Daoy (cell line): ENCODE data around the gene ACOX2. TPM values are rescaled to one million over a fixed set of nuclear protein-coding genes. Genes with fewer than 3 reads are reported as not detected.

Experiments used
- DNase-seq: peaks from one replicate; pipeline ENCODE4 v3.0.0-alpha.2; 2015; ENCODE audit warnings: low read depth
- total RNA-seq: library from RNA; depleted of rRNA; stranded (reverse); fragments of >200 nt; shearing (Covaris generic); gene quantifications from 2 replicates; pipeline ENCODE4 v1.2.3, GENCODE V29; 2014; rRNA removed

Gene ACOX2
- total RNA-seq, 1 experiment from 2014 or later: 0.11 TPM

DNA sequence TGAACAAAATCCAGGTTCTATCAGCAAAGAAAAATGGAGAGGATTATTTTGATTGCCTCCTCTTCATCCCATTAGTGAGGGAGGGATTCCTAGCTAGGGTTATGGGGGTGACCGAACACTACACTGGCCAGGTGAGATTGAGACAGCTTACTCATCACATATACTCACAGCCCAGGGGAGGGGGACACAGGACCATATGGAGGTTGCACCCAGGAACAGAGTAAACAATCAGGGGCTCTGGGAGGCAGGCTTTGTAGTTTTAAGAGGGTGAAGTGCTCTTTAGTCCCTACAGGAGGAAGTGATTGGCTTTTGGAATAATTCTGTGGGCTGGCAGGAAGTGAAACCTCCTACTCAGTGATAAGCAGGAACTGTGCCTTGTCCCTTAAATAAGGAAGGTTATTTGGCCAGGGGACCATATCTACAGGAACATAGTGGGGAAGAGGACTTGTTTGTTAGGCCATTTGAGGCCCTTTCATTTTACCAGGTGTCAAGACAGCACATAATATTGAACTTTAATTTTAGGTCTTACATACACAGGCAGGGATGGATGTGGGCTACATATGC, 62.6 kb downstream of the ACOX2 start:
- DNase-seq: no peak

DNA sequence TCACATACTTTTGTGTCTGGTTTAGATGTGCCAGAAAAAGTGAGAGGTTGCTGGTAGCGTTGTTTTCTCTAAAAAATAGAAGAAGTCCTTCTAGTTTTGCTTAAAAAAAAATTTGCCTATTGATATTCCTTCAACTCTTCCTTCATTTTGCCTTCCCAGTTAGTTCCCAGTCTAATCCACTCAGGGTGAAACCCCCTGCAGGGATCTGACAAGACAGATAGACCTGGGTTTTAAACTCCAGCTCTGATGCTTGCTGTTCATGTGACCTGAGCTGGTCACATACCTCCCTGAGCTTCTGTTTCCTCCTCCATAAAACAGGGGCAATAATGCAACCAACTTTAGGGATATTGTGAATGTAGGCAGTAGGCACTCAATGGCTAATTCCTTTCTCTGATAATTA, 63.7 kb downstream of the ACOX2 start:
- DNase-seq: no peak

DNA sequence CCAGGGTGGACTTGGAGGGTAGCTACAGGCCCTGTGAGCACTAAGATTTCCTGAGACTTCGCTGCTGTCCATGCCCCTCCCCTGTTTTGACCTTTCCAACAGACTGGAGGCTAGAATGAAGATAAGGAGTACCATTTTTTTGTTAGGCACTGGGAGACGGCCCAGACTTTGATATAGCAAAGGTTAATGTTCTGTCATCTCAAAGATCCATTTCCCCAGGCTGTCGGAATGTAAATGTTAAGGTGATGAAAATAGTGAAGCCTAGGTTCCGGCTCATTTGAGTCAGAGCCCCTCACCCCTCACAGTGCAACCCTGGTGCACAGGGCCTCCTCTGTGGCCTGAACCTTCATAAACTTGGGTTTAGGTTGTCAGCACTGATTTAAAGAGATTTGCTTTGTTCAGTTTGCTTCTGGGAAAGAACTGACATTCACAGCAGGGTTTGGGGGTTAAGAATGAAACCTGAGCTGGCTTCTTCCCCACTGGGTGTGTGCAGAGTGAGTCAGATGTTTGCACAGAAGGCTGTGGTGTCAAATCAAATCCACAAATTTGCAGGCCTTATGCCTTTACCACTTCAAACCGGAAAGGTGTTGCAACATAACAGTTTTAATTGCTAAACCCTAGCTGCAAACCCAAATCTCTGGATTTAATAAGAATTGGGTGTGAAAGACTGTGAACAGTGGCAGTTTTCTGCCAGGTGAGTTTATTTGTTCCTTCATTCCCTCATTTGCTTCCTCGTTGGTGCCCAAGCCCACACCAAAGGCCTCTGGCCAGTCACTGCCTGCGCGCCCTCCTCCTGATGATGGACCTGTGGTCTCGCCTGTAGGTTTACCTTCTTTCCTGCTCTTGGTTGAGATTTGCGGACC, 65.7 kb downstream of the ACOX2 start:
- peak; percentile 91 for DNase-seq

DNA sequence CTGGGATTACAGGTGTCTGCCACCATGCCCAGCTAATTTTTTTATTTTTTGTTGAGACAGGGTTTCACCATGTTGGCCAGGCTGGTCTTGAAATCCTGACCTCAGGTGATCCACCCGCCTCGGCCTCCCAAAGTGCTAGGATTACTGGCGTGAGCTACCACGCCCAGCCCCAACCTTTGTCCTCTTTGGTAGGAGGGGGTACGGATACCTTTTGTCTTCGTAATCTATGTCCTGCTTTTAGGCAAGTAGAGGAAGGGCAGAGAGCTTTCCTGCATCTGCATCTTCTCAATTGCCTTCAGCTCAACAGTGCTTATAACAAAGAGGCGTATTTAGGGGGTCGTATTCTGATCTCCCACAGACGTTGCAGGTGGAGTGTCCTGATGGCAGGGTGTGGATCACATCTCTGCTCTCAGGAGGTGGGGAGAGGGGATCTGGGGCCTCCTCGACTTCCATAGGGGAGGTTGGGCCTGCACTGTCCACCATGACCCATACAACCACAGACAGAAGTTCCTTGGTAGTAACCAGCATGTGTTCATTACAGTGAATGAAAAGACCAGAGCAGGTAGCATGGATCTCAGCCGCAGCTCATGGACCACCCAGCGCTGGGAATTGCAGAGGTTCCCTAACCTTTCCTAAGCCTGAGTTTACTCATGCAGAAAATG, 66.5 kb downstream of the ACOX2 start:
- DNase-seq: no peak

DNA sequence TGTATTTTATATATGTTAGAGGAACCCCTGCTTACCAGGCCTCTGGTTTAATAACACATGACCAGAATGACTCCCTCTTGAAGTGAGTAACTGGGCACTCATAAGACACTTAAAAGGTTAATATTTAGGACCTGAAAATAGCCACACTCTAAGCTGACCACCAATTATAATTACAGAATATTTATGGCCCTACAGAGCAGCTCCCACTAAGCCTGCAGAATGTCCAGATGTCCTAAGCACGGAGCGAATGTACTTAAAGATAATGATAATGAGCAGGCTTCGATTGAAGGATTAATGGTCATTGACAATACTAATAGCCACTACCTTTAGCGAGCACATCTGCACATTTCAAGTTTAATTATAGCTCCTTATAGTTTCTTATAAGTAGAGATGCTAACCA, 67.9 kb downstream of the ACOX2 start:
- no peak for DNase-seq

DNA sequence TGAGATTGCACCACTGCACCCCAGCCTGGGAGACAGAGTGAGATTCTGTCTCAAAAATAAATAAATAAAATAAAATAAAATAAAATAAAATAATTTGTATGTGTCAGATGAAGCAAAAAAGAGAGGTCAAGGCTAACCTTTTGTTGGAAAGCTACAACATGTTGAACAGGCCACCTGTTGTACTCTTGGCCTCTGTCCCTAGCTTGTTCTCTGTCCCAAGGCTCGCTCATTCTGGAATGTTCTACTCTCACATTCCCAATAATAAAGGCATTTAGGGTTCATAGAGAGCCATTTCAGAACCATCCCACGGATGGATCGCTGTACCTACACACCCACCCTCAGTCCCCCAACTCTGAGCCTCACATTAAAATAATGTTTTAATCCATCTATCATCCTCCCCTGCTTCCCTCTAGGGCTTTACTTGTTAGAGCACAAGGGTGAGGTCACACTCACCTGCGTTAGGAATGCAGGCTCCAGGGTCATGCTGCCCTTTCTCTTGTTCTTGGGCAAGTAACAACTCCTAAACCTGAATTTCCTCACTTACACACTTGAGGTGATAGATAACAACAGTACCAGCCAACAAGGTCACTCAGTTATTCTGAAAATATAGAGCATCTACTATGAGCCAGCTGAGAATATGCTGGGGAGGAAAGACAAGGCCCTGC, 70.0 kb downstream of the ACOX2 start:
- DNase-seq: no peak

DNA sequence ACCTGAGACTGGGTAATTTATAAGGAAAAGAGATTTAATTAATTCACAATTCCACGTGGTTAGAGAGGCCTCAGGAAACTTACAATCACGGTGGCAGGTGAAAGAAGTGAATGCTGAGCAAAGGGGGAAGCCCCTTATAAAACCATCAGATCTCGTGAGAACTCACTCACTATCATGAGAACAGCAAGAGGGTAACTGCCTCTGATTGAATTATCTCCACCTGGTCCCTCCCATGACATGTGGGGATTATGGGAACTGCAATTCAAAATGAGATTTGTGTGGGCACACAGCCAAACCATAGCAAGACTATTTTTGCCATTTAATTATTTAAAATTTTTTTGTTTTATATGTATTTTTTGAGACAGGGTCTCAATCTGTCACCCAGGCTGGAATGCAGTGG, 72.1 kb downstream of the ACOX2 start:
- no peak for DNase-seq

DNA sequence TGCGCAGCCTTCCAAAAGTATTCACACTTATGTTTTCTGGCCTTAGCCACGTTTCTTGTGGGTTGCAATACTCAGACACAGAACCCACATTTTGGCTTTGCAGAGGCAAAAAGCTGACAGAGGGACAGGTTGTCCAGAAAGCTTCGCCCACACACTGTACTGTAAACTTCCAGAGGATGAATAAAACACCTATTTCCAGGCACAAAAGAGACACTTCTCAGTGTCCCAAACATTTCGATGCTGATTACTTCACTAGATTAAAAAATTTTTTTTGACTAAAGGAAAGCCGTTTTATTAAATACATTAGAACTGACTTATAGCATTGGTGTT, 73.1 kb downstream of the ACOX2 start:
- no peak for DNase-seq

DNA sequence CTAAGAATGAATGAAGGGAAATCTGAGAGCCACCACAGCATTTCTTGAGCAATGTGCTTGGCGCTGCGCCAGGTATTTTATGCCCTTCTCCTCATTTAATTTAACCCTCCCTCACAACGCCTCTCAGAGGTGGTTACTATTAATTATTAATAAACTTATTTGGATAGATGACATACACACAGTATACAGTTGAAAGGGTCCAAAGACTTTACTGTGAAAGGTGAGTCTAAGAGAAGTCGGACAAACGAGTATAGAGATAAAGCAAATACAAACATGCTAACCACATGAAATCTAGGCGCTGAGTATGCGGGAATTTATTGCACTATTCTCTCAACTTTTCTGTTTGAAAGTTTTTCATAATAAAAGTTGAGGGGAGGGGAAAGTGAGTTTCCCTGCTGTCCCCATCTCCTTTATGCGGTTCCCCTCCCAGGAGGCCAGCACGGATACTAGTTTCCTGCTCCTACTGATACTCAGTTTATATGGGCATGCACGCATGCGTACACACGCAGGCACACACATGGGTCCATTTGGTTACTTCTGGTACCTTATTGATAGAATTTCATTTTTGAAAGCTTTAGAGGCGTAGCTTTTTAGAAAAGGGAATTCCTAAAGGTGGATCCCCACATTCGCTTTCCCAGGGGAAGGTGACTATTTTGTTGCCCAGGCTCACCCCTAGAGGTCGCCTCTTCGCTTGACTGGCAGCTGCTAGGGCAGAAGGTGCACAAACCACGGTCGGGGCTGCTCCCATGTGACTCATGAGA, 73.6 kb downstream of the ACOX2 start:
- DNase-seq: peak; percentile 85

DNA sequence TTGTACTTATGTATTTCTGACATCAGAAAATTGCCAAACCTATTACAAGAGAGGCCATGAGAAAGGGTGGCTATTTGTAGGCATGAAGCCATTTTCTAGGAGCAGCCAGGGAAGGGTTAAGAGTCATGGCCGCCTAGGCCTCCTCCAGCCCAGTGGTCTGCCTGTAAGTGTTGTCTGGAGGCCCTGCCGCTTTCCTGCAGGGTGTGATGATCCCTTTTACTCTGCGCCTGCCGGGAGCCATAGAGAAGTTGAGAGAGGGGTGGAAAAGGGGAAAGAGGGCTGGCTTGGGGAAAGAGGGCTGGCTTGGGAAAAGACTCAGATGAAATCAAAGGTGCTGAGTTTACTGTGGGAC, 74.2 kb downstream of the ACOX2 start:
- no peak for DNase-seq

DNA sequence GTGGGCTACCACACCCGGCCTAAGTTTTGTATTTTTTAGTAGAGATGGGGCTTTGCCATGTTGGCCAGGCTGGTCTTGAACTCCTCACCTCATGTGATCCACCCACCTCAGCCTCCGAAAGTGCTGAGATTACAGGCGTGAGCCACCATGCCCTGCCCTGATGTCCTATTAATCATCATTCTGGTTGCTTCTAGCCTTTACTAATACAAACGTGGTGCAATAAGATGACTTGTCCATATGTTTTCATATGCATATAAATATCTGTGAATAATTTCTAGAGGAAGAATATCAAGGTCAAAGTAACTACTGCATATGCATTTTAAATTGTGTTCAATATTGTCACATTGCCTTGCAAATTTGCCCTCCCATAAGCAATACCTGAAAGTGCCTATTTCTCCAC, 77.8 kb downstream of the ACOX2 start:
- DNase-seq: no peak

Other genes with a start within 250 kb of the ACOX2 start
- gene RPP14, start 230.9 kb downstream of the ACOX2 start, total RNA-seq: 14.3 and 17.8 TPM in 2 replicates
- gene HTD2, start 230.7 kb downstream of the ACOX2 start, total RNA-seq: 11.5 and 18.8 TPM in 2 replicates
- 23.6 and 33.7 TPM in 2 replicates for gene PXK, start 204.3 kb downstream of the ACOX2 start, total RNA-seq
- gene PDHB, start 103.4 kb downstream of the ACOX2 start, total RNA-seq: 115 and 119 TPM in 2 replicates
- 2.2 and 3.5 TPM in 2 replicates for gene KCTD6, start 45.1 kb downstream of the ACOX2 start, total RNA-seq
- 0.11 TPM in 1 of 2 replicates, not detected in the other for gene FAM107A, start 40.2 kb upstream of the ACOX2 start, total RNA-seq
- gene FAM3D, start 129.6 kb upstream of the ACOX2 start, total RNA-seq: not detected in 2 replicates